Testis (tissue), 3 donors: ENCODE data around the gene GALR3. TPM values are rescaled to one million over a fixed set of nuclear protein-coding genes. Genes with fewer than 3 reads are reported as not detected.
A peak's percentile ranks its signal among the peaks of the same experiment; 100 is the strongest.

Source experiments
- DNase-seq: peaks from one replicate; pipeline ENCODE4 v3.0.0-alpha.2; 2019
- H3K27ac ChIP-seq, 2 donors: fragments of 200-600 bp; sonication (generic); one replicate each; pipeline ENCODE4 v1.5.1; 2019
- H3K27me3 ChIP-seq: fragments of 200-600 bp; sonication (generic); one replicate; pipeline ENCODE4 v1.5.1; 2019
- H3K36me3 ChIP-seq: fragments of 200-600 bp; sonication (generic); one replicate; pipeline ENCODE4 v1.5.1; 2017; ENCODE audit warnings: low read depth; ENCODE audit errors: missing control alignments
- H3K4me1 ChIP-seq: fragments of 200-600 bp; sonication (generic); one replicate; pipeline ENCODE4 v1.5.1; 2019
- H3K4me3 ChIP-seq, 2 donors: fragments of 200-600 bp; sonication (generic); one replicate each; pipeline ENCODE4 v1.5.1; 2017 to 2019
- H3K9me3 ChIP-seq: fragments of 200-600 bp; sonication (generic); one replicate; pipeline ENCODE4 v1.5.1; 2017
- CTCF ChIP-seq, 3 experiments: fragments of 450-650 bp in 2 of 3; fragments of 200-600 bp in 1 of 3; sonication (generic) in 1 of 3; IDR thresholded peaks; one replicate each; pipeline ENCODE4 v1.5.1; 2016 to 2019; ENCODE audit warnings: antibody characterized with exemption in 3 of 3, mild to moderate bottlenecking in 2 of 3, moderate library complexity in 1 of 3
- POLR2A ChIP-seq: fragments of 450-650 bp; IDR thresholded peaks from one replicate; pipeline ENCODE4 v1.6.1; 2017; ENCODE audit warnings: antibody characterized with exemption, mild to moderate bottlenecking, moderate library complexity
- WGBS, 2 donors: methylation state at CpG; one replicate each; pipeline ENCODE4 v1.1.5; 2018; 5-methylcytosine and 5-hydroxymethylcytosine counted together
- intact Hi-C: fragments of 100-400 bp; cut with DNase I; formaldehyde crosslinking; loops from one replicate; pipeline ENCODE4 v1.15.1; 2023; ENCODE audit warnings: low total_unique reads
- polyA plus RNA-seq: library from polyadenylated mRNA; stranded (reverse); fragments of 350-450 nt; fragmentation: Illumina TruSeq; extraction: RNeasy Lipid Tissue Mini Kit (QIAGEN cat#74804); gene quantifications from one replicate; pipeline ENCODE4 v1.2.3, GENCODE V29; 2014; ENCODE audit warnings: low read depth, low replicate concordance; ENCODE audit not compliant: insufficient read depth
- total RNA-seq, 2 donors: library from RNA; depleted of rRNA; stranded (reverse); fragments of >200 nt; gene quantifications; one replicate each; pipeline ENCODE4 v1.2.3, GENCODE V29; 2016

GALR3 gene
- total and polyA plus RNA-seq, 3 donors from 2014 or later = 0.81 to 4.8 TPM; not detected in 1

DNA sequence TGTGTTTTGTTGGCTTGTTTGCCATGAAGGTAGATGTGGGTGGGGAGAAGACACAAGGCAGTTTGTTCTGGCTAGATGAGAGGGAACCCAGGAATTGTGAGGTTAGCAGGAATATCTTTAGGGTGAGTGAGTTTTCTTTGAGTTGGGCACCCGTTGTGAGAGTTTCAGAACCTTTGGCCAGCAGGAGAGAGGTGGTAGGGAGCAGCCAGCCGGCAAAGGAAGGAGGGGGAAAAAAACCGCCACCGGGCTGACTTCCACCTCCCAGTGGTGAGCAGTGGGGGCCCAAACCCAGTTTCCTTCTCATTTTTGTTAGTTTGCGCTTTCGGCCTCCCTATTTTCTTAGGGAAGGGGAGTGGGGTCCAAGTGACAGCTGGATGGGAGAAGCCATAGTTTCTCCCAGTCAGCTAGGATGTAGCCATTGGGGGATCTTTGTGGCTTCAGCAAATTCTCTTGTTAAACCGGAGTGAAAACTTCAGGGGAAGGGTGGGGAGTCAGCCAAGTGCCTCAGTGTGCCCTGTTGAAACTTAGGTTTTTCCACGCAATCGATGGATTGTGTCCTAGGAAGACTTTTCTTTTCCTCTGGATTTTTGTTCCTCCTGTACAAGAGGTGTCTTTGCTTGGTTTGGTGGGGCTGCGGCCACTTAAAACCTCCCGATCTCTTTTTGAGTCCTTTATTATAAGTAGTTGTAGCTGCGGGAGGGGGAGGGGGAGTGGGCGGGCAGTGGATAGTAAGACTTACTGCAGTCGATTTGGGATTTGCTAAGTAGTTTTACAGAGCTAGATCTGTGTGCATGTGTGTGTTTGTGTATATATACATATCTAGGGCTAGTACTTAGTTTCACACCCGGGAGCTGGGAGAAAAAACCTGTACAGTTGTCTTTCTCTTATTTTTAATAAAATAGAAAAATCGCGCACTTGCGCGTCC is 16.5 kb upstream of the GALR3 start:
- H3K4me3 ChIP-seq = peak overlapping the region; percentile 62 to 64
- DNase-seq = peak; percentile 49
- TF ChIP-seq POLR2A (no peak), CTCF (IDR thresholded peaks at IDR 0.05) (no peak)
- H3K4me1 ChIP-seq = peaks cover 46% of the 10 kb centered on the region
- H3K27me3 ChIP-seq = no peaks in the 10 kb centered on the region
- intact Hi-C loops = no loop called here
- 2% methylated on average over 17 to 19 of the region's 19 CpGs for WGBS, 2 donors
- peak overlapping the region; percentile 13 to 95 for H3K27ac ChIP-seq
- H3K9me3 ChIP-seq = no peaks in the 10 kb centered on the region
- H3K36me3 ChIP-seq = no peaks in the 10 kb centered on the region

DNA sequence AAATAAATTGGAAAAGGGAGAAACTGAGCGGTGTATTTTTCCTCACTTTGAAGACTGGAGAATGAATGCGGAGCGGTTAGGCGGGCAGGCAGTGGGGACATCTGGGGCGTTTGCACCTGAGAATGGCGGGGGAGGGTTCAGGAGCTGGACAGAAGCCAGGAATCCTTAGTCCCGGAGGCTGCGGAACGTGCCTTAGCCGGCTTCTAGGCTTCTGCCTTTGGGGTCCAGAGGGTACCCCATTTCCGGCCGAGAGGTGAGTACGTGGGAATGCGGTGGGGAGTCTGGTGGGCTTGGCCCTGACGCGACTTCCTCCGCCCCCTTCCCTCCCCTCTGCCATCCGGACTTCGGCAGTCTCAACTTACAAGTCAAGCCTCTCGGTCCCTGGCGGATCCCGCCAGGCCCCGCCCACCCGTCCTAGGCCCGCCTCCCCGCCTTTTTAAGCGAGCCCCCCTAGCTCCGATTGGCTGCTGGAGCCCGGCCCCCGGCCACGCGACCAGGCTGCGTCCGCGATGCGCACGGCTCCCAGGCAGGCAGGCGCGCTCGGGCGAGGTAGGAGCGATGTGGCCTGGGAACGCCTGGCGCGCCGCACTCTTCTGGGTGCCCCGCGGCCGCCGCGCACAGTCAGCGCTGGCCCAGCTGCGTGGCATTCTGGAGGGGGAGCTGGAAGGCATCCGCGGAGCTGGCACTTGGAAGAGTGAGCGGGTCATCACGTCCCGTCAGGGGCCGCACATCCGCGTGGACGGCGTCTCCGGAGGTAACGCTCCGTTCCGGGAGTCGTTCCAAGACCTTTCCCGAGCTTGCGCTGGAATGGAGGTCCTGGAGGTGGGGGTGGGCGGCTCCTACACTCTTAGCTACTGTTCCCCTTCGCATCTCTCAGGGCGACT is 15.5 kb upstream of the GALR3 start, which contains the start of gene GCAT:
GCAT (plus strand) TSS at position 525 of the 884 bp plus-strand sequence; CDS start at position 559, 34 bp downstream.
- H3K4me3 ChIP-seq = peak within 1 kb of the TSS; percentile 62 to 64
- H3K27me3 ChIP-seq = no peaks in the 10 kb centered on the region
- H3K4me1 ChIP-seq = peaks cover 41% of the 10 kb centered on the region
- peak; percentile 98 for DNase-seq
- no peak for TF ChIP-seq POLR2A
- TF ChIP-seq CTCF (IDR thresholded peaks at IDR 0.05) = no peak
- H3K27ac ChIP-seq = peak within 1 kb of the TSS; percentile 14 to 76
- intact Hi-C loops = no loop called here
- H3K9me3 ChIP-seq = no peaks in the 10 kb centered on the region
- no peaks in the 10 kb centered on the region for H3K36me3 ChIP-seq
- 0 to 1% methylated on average over 22 to 49 of the region's 73 CpGs for WGBS, 2 donors

DNA sequence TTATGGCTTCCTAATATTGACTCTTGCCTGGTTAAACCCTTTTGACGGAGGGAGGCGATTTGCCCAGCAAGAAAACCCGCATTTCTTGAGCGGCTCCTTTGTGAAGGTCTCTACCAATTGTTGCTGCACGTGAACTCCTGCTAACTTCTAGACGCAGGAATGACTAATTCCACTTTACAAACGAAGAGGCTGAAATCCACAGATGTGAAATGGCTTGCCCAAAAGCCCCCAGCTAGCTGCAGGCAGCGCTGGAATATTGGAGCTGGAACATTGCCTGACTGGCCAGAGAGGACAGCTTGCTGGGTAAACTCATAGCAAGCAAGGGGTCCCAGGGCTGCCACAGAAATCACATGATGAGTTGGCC is 14.9 kb upstream of the GALR3 start:
- Histone ChIP-seq H3K27me3 (no peaks in the 10 kb centered on the region), H3K36me3 (no peaks in the 10 kb centered on the region), H3K4me3 (peak overlapping the region; percentile 62 to 64), H3K27ac (peak overlapping the region; percentile 14 to 76), H3K9me3 (no peaks in the 10 kb centered on the region), H3K4me1 (peaks cover 35% of the 10 kb centered on the region)
- TF ChIP-seq POLR2A (no peak), CTCF (IDR thresholded peaks at IDR 0.05) (no peak)
- intact Hi-C loops = no loop called here
- 7% methylated on average over 7 to 8 of the region's 8 CpGs for WGBS, 2 donors
- DNase-seq = no peak

DNA sequence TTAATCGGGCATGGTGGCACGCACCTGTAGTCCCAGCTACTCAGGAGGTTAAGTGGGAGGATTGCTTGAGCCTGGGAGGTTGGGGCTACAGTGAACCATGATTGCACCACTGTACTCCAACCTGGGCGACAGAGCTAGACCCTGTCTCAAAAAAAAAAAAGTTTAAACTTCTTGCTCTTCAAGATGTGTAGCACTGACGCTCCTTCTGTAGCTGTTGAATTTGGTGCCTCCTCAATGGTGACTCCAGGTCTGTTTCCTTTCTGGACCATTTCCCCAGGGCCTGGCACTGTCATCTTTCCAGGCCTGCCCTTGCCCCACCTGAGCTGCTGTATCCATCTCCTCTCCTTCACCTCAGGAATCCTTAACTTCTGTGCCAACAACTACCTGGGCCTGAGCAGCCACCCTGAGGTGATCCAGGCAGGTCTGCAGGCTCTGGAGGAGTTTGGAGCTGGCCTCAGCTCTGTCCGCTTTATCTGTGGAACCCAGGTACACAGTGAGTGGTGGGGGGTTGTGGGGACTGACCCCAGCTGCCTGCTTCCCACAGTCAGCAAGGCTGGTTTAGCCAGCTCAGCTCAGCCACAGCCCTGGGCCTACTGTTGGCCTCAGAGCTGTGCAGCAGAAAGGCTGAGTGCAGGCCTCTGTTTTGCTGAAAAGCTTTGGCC is 13.4 kb upstream of the GALR3 start:
- Histone ChIP-seq H3K27ac (no peak overlapping the region), H3K27me3 (no peaks in the 10 kb centered on the region), H3K36me3 (no peaks in the 10 kb centered on the region), H3K4me1 (peaks cover 24% of the 10 kb centered on the region), H3K4me3 (no peak overlapping the region), H3K9me3 (no peaks in the 10 kb centered on the region)
- TF ChIP-seq CTCF (IDR thresholded peaks at IDR 0.05) (no peak), POLR2A (no peak)
- intact Hi-C loops = no loop called here
- DNase-seq = no peak
- 86 to 88% methylated on average over 5 of the region's 5 CpGs for WGBS, 2 donors
